GM18505 (cell line): ENCODE results near the gene LASP1.

Source experiments
- ATAC-seq: cut with Tn5 transposase; IDR thresholded peaks from one replicate; pipeline ENCODE4 v1.9.1; 2021; ENCODE audit not compliant: unreplicated experiment
- POLR2A ChIP-seq: IDR thresholded peaks from 4 replicates; pipeline ENCODE4 v1.6.1; 2011; ENCODE audit warnings: borderline replicate concordance; ENCODE audit not compliant: insufficient read depth, insufficient read length; ENCODE audit errors: extremely low read depth

Gene LASP1

DNA sequence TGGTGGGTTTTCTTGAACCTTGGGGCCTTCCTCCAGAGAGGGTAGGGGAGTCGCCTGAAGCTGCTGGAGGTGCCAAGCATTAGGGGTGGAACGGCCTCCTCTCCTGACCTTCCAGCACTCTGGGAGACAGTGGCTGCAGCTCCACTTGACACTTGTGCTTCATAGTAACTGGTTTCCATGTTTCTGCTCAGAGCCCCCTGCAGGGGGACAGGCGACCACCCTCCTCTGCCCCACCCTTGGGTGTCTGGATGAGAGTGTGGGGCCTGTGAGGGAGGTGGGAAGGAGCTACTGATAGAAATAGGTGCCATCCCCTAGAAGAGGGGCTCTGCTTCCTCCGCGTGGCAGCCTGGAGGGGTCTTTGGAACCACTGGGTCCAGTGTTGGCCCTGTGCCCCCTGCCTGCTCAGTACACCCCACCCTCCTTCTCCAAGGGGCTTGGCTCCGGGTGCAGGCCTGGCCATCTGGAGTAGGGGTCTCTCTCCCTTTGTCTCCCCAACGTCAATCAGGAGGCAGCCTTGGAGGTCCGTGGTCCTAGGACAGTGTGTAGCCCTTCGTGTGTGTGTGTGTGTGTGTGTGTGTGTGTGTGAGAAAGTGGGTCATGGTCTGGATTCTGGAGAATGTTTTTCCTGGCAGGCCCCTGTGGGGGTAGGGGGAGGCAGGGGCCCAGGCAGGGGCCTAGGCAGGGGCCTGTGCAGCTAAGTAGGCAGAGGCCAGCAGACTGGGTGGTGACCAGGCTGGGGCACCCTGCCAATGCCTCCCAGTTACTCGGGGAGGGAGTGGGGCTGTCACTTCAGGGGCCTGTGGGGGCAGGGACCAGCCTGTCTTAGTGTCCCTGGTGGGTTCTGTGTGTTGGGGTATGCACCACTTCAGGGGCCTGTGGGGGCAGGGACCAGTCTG is 4.9 kb downstream of the LASP1 start:
- no peak for TF ChIP-seq POLR2A
- ATAC-seq = no peak

DNA sequence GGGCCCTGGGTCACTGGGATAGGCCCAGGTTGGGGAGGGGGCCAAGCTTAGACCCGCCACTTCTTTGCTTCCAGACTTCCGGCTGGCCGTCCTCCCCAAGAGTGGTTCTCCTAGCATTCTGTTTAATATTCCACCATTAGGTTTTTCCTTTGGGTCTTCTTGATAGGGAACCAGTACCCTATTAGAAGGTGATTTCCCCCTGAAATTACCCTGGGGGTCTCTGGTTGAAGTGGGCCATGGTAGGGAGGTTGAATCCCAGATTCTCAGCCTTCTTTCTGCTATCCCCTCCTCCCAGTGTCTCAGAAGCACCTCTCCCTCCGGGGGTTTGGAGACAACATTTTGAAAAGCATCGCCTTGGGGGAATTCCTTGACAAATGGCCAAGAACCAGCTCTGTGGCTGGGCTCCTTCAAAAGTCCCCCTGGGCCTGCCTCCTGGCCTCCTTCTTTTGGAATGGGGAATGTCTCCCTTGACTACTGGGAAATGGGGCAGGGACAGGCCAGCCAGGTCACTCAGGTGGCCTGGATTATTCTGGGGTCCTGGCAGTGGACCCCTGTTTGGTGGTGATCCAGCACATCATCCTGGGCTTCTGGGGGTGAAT is 5.7 kb downstream of the LASP1 start:
- ATAC-seq = no peak
- TF ChIP-seq POLR2A = no peak

DNA sequence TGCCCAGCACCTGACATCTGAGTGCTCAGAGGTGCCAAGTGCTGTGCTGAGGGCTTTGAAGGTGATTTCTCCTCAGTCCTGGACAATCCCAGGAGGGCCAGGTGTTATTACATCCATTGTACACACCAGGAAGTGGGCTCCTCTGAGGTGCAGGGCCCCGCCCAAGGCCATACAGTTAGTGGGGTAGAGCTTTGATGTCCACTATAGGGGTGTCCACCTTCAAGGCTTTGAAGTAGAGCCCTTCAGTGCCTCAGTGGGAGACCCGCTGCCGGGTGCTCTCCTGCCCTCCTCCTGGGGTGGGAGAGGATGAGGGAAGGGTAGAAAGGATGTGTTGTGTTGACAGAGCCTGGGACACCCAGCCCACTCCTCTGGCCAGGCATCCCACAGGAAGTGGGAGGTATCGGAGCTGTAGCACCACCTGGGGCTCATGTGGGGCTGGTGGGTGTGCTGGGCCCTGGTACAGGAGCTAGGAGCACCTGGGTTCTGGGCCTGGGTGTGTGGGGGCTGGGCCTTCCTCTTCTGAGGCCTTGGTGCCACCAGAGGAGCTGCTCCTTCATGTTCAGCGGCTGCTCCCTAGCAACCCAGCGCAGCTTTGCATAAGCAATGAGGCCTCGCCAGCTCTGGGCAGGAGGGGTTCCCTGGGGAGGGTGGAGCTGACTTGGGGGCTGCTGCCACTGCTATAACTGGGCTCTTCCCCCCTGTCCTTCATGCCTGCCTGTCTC is 7.4 kb downstream of the LASP1 start:
- ATAC-seq = no peak
- TF ChIP-seq POLR2A = no peak

DNA sequence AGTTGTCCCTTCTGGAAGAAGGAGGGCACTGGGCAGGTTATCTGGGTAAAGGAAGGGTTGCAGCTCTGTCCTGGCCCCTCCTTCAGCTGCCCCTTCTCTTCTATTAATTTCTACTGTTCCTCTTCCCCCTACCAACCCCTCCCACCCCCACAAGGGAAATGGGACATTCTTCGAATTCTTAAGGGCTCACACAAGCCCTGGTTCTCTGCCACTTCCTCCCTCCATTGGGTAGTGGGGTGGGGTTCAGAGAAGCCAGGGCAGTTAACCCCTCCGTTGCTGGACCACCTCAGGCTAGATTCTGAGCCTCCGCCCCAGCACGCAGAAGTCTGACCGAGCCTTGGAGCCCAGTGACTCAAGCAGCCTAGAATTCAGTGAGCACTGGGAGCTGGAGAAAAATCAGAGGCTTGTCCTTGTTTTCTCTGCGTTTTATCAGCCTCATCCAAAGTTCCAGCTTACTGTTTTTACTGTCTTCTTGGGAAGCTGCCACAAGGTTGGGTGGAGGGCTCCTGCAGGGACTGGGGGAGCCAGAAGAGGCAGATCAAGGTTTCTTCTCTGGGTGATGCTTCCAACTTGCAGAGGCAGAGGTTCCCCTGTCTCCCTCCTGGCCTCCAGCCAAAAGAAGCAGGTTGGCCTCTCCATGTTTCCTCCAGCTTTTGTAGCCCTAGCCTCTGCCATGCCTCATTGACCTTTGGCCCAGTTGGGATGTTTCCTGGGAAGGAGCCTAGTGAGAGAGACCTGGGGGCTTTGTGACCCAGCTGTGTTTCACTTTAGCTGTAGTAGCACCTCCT is 10.2 kb downstream of the LASP1 start:
- ATAC-seq = no peak
- no peak for TF ChIP-seq POLR2A

DNA sequence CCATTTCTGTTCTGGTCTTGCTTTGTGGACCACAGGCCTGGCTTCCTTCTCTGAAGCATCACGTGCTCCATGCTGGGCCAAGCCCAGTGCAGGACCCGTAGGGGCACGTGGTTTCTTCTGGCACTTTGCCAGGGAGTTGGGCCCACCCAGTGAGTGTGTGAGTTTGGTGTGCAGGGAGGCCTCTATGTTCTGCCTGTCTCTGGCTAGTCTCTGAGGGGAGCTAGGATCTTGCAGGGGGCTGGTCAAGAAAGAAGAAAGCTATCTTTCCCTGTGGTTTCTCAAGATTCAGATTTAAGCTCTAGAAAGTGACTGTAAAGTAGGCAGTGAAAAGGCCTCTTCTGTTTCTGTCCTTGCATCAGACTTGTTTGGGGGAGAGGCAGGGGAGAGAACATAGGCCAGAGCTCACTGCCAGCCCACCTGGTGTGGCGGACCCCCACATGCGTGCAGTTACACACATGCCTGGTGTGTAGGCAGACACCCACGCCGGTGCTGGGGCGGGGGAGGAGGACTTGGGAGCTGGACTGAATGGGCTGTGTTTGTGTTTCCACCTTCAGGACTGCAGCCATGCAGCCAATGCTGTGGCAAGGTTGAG is 11.8 kb downstream of the LASP1 start:
- TF ChIP-seq POLR2A = no peak
- ATAC-seq = no peak

DNA sequence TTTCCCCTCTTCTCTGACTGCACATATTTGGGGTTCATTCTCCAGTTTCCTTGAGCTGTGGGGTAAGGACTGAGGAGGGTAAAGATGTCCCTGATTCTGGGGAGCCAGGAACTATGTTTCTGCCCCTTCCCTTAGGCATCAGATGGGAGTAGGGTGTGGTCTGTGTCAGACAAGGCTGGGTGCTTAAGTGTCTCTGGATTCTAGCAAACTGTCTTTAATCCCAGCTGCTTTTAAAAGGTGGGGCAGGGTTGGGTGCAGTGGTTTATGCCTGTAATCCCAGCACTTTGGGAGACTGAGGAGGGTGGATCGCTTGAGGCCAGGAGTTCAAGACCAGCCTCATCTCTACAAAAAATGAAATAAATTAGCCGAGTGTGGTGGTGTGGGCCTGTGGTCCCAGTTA is 13.0 kb downstream of the LASP1 start:
- TF ChIP-seq POLR2A = no peak
- ATAC-seq = no peak

DNA sequence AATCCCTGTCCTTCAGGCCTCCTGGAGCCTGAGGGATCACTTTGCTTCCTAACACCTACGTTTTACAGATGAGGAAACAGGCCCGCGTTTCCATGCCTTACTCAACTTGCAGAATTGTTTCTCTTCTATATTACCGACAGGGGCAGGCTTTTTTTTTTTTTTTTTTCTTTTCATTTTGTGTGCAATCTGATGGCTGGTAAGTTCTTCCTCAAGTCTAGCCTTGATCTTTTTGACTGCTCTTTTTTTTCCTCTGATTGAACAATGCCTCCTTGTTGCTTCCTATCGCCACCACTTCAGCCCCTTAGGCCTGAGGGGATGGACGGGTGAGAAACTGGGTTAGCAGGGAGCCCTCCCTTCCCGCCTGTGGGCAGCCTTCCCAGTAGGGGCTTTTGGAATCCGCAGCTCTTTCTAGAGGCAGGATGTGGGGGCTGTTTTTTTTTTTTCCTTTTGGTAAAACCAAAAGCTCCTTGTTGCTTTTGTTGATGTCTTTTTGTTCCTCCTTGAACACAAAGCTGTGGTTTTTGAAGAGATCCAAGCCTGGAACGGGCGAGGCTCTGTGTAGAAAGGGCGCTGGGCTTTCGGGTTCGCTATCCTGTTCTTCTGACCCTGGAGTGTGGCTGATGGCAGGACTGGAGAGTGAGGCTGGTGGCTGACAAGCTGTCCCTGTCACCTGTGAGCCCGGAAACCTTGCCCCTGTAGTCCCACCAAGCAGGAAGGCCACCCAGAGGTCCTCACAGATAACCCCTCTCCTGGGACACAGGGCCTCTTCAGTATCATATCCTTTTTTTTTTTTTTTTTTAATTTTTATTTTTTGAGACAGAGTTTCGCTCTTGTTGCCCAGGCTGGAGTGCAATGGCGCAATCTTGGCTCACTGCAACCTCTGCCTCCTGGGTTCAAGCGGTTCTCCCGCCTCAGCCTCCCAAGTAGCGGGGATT is 14.0 kb downstream of the LASP1 start:
- TF ChIP-seq POLR2A = no peak
- no peak for ATAC-seq

DNA sequence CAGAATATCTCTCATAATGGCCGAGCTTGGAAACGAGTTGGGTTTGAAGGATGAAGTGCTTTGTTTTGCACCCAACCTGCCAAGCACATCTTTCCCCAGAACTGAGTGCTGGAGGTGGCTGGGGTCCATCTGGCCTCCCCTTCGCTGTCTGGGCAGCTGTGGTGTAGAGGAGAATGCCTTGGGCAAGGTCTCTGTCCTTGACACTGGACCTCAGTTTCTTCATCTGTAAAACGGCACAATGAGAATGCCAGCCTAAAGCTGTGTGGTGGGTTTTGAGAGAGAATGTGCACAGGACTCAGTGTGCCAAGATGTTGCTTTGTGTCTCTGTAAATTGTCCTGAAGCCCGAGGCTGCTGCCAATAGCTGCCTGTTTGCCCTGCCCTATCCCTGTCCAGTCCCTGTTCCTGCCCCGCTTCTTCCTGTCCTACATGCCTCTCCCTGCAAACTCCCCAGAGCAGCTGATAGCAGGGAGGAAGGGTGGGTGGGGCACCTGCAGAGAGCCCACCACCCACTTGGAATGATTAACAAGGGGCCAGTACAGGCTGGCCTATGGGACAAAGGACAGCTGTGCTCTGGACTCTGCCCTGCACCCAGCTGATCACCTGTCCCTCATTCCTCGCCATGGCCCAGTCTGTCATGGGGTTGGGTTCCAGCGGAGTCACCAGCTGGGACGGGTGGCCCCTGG is 15.3 kb downstream of the LASP1 start:
- ATAC-seq = no peak
- no peak for TF ChIP-seq POLR2A

DNA sequence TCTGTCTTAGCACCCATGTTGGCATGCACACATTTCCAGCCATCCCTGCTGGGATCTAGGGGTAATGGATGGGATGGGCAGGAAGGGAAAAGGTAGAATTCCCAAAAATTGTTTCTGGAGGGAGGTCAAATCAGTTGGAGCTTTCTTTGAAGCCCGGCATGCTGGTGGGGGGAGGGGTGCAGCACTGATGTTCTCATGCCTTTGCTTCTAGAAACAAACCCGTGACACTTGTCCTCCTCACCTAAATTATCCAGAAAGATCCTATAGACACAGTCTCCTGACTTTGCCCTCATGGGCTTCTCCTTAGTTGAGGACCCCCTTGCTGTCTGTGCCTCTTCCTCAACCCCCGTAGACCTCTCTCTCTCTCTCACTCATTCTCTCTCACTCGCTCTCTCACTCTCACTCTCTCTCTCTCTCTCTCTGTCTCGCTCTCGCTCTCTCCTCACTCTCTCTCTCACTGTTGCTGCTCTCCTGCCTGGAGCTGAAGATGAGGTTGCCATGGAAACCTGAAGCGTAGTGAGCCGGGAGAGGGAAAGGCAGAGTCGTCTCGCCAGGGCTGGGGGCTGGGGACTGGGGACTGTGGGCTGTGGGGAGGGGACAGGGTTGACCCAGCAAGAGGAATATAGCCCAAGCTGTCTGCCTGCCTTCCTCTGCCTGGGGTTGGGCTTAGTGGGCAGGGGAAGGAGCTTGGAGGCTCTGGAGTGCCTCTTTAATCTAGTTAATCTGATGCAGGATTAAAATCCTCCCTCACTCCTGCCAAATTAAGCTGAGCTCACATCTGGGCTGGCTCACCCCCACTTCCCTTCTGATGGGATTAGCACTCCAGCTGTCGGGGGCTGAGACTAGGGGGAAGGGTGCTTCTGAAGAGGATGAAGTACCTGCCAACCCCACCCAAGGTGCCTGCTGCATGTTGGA is 16.1 kb downstream of the LASP1 start:
- TF ChIP-seq POLR2A = no peak
- no peak for ATAC-seq

DNA sequence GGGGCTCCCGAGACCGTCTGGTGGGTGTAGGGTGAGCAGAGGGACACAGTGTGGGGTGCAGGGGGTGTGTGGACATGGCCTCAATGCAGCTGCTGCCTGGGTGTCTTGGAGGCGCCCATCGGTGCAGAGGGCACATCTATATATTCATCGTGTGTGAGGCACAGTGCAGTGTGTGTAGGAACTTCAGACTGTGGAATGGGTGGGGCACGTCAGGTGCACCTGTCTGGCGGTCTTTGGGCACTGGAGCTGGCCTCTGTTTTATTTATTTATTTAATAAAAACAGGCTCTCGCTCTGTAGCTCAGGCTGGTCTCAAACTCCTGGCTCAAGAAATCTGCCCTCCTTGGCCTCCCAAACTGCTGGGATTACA is 16.8 kb downstream of the LASP1 start:
- no peak for TF ChIP-seq POLR2A
- no peak for ATAC-seq
